Activated CD8-positive, alpha-beta memory T cell treated with anti-CD3 and anti-CD28 coated beads, Interleukin-2, amount 50 U/mL, for 1 hour (primary cell): ENCODE measurements around the gene BCL2.
"Not testable (repeated sequence)": the region's sequence is repeated elsewhere in the genome, so short reads cannot be mapped to it uniquely, and the experiment has no call there.

Experiments
- DNase-seq: peaks from one replicate; pipeline ENCODE4 v3.0.0-alpha.2; 2020; ENCODE audit errors: extremely low read depth

Gene BCL2

DNA sequence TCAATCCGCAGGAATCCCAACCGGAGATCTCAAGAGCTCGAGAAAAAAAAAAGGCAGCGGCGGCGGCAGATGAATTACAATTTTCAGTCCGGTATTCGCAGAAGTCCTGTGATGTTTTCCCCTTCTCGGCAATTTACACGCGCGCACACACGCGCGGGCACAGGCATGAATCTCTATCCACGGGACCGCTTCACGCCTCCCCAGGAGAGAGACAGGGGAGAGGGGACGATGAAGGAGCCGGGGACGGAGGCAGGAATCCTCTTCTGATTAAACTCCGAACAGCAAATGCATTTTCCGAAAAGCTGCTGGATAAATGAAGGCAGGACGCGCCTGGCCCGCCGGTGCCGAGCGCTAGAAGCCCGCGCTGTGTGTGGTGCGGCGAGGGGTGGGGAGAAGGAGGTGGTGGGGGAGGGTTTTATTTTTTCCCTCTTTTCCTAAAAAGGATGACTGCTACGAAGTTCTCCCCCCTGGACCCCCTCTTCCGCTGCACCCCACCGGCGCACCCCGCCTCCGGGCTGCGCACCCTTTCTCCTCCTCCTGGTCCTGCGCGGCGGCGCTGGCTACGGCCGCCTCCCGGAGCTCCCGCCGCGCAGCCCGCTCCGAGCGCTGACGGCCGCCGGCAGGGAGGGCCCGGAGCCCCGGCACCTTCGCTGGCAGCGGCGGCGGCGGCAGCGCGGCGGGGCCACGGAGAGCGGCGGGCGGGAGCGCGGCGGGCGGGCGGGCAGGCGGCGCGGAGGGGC is at the start of gene BCL2:
Gene BCL2, minus strand, starts transcription at position 387 of the 740 bp plus-strand sequence.
- DNase-seq: no peak

GRCh38 chr18:63368611-63369010 is 49.0 kb upstream of the BCL2 start:
- DNase-seq: no peak

GRCh38 chr18:63367053-63367953 is 47.7 kb upstream of the BCL2 start, which contains the start of gene KDSR:
TSS of gene KDSR (minus strand) at chr18:63367206. CDS start at chr18:63367118, 88 bp downstream.
- no peak for DNase-seq

DNA sequence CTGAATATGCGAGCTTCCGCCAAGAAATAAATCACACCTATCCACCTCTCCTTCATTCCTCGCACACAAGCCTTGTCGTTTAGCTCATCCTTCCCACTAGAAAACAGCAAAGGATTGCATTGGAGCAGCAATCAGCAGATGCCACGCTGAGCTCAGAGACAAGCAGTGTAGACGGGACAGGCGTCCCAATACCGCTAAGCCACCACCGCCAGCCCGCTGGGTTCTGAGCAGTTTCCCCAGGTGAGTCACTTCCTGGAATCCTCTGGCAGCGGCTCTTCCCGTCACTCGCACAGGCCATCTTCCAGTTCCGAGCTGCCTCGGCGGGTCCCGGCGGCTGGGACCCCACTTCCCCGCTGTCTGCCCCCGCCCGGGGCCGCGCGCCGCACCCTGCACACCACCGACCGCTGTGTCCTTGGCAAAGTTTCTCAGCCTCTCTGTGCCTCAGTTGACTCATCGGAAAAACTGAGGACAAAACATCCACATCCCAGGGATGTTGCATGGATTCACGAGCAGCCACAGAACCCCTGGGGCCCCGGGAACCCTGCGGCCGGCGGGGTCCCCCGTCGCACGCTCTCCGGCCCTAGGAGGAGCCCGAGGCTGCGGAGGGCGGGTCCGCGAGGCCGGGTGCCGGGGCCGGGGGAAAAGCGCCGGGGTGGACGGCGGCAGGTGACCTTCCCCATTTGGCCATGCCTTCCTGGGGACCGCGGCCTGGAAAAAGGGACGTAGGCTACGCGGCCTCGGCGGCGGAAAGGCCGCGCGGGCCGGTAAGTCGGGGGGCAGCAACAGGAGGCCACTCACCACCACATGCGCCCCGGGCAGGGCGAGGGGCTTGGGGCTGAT is 46.9 kb upstream of the BCL2 start:
- DNase-seq: no peak

DNA sequence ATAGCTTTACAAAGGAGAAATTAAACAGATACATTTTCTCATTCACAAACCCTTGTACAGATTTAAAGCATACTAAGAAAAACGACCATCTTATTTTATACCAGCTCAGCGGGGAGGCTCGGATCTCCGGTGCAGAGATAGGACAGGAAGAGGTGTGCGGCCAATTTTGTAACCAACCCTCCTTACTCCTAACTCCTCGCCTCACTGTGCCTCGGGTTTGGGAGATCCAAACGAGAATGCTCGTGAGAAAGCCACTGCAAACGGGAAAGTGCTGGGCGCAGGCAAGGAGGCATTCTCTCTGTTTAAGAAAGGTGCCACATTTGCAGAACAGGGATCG is 46.3 kb upstream of the BCL2 start:
- DNase-seq: no peak

DNA sequence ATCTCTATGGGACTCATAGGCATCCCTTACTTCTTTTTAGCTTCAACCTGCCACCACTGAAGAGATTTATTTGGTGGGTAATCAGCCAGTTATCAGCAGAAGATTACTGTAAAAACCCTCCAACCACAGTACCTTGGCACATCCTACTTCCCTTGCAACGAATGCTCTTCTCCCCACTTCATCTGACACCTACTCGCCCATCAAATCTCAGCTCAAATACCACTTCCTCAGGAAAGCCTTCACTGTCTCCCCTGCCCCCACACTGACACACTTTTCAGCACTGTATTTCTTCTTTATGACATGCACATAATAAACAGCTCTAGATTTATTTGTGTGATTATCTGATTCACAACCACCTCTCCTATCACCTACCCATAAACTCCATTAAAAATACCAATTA is 44.4 kb upstream of the BCL2 start:
- DNase-seq: no peak

- DNase-seq: not testable (repeated sequence)
Measured at GRCh38 chr18:63363420-63363819, 43.9 kb upstream of the BCL2 start.

GRCh38 chr18:63356272-63356896 is 36.8 kb upstream of the BCL2 start:
- DNase-seq: no peak

- no peak for DNase-seq
Measured at GRCh38 chr18:63350230-63350629, 30.7 kb upstream of the BCL2 start.

- no peak for DNase-seq
Measured at GRCh38 chr18:63348508-63349136, 29.1 kb upstream of the BCL2 start.

- no peak for DNase-seq
Measured at GRCh38 chr18:63346480-63347183, 27.1 kb upstream of the BCL2 start.

DNA sequence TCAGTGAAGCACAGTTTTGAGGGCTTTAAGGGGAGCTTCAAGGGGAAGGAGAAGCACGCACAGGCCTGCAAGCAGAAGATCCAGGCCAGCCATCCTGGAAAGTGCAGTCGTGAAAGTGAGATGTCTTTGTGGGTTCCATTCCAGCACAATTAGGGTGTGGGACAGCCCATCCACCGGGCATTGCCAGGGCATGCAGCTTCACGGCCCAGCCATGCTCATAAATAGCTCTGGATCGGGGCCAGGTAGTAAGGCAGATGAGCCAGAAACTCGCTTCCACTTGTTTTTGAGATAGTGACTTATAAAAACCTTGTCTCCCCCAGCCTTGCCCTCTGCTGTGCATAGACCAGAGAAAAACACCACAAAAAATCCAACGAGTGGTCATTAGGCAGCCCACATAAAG is 26.5 kb upstream of the BCL2 start:
- DNase-seq: no peak

- DNase-seq: no peak
Measured at GRCh38 chr18:63344918-63345317, 25.3 kb upstream of the BCL2 start.

GRCh38 chr18:63344263-63344662 is 24.7 kb upstream of the BCL2 start:
- no peak for DNase-seq

DNA sequence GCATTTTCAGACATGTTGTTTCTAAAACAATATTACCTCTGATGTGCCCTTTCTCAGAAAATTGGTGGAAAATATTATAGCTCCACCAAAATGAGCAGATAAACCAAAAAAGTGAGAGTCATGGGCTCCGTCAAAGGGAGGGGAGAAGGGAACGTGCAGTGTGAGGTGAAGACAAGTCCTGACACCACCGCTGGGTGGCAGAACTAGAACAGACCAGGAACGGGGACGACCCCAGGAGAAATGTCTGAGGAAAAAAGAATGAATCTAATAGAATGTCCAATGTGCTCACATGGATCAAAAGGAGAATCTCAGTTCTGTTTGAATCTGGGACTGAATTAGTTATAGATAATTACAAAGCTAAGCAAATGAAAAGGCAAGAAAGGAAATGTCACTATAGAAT is 22.6 kb upstream of the BCL2 start:
- DNase-seq: no peak

DNA sequence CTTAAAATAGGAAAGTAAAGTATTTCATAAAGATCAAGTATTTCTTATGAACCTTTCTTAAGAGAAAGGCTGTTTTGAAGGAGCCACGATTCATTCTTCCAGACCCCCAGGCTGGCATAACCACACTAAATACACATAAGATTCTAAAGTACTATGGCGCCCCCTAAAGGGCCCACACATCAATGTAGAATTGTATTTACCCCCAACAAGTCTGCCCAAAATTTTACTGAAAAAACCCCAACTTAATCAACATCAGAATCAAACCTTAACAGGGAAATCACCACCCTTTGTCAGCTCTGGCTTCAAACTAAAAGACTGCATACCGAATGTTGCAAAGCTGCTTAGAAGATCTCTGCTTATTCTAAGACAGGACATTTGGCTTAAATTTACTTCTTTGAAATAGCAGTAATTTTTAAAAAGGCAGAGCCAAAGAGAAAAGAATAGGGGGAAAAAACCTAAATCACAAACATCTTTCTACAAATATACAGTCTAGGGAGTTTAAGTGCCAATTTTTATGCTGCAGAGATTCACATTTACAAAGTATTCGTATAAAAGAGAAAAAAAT is 20.4 kb upstream of the BCL2 start:
- no peak for DNase-seq

GRCh38 chr18:63336366-63337099 is 17.0 kb upstream of the BCL2 start:
- DNase-seq: no peak

- DNase-seq: no peak
Measured at GRCh38 chr18:63331105-63331504, 11.5 kb upstream of the BCL2 start.

DNA sequence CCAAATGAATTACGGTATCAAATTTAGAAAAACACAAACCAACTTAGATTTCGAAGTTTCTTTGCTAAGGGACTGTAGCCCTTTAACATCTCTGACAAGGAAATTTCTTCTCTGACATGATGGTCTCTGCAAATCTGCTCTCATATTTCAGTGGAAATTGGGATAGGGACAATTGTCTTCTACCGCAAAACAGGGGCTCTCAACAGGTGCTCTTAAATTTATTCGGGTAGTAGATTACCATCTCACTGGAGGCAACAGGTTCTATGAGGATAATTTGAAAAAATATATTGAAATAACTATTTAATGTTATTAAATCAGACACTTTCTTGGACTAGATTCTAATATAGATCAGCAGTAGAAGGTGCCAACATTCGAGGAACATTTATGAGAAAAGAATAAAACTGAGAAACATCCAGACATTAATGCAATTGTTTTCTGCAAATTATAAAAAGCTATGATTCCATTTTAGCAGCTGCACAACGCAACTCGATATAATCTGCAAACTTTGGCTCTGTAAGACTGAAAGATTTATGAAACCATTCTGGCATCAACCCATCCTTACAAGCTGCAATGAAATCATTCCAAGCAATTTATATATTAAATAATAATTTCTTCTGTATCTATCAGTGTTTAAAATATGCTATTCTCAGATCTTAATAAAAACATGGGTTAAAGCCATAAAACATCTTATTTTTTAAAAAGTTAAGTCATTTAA is 10.0 kb upstream of the BCL2 start:
- DNase-seq: no peak
